ENCODE data around the gene PCNX2.

Gene PCNX2

DNA sequence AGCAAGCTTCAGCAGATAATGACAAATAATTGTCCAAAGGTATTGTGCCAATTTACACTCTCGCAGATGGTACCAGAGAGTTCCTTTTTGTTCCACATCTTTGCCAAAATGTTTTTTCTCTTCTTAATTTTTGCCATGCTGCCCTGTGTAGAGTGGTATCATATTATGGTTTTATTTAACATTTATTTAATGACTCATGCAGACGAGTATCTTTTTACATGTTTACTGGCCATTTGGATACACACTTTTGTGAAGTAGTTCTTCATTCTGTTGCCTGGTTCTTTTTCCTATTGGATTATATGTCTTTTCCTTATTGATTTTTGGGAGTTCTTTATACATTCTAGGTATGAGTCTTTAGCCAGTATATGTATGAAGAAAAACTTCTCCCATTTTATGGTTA is 151.1 kb downstream of the PCNX2 start:
- no peaks in the 10 kb centered on the region for H3K9me3 ChIP-seq
- no peaks in the 10 kb centered on the region for H3K27me3 ChIP-seq
- intact Hi-C loops (cut with DNase I; ENCODE audit: low total_unique reads), result no loop called here
- no peak overlapping the region for H3K27ac ChIP-seq
- no peak for DNase-seq
- no peaks in the 10 kb centered on the region for H3K4me1 ChIP-seq
- TF ChIP-seq, protein P1, sequence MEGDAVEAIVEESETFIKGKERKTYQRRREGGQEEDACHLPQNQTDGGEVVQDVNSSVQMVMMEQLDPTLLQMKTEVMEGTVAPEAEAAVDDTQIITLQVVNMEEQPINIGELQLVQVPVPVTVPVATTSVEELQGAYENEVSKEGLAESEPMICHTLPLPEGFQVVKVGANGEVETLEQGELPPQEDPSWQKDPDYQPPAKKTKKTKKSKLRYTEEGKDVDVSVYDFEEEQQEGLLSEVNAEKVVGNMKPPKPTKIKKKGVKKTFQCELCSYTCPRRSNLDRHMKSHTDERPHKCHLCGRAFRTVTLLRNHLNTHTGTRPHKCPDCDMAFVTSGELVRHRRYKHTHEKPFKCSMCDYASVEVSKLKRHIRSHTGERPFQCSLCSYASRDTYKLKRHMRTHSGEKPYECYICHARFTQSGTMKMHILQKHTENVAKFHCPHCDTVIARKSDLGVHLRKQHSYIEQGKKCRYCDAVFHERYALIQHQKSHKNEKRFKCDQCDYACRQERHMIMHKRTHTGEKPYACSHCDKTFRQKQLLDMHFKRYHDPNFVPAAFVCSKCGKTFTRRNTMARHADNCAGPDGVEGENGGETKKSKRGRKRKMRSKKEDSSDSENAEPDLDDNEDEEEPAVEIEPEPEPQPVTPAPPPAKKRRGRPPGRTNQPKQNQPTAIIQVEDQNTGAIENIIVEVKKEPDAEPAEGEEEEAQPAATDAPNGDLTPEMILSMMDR (IDR thresholded peaks at IDR 0.05), result no peak
- peaks cover 0 to under 1% (median 0%) of the 10 kb centered on the region in 3 donors for H3K36me3 ChIP-seq
- H3K4me3 ChIP-seq, result no peak overlapping the region

DNA sequence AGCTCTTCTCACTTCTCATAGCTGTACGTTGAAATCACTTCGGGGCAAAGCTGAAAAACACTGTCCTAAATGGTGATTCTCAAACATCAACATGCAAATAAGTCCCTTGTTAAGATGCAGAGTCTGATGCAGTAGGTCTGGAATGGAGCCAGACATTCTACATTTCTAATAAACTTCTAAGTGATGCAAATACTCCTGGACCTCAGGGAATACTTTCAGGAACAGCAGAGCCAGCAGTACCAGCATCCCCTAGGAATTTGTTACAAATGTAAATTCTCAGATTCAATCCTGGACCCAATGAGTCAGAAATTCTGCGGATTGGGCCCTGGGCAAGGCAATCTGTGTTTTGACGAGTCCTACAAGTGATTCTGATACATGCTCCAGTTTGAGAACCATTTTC is 152.3 kb downstream of the PCNX2 start:
- H3K4me1 ChIP-seq, result no peaks in the 10 kb centered on the region
- H3K27me3 ChIP-seq, result no peaks in the 10 kb centered on the region
- peaks cover 0 to 7% (median 0%) of the 10 kb centered on the region in 3 donors for H3K36me3 ChIP-seq
- no peak for DNase-seq
- H3K27ac ChIP-seq, result no peak overlapping the region
- intact Hi-C loops (cut with DNase I; ENCODE audit: low total_unique reads), result no loop called here
- H3K9me3 ChIP-seq, result no peaks in the 10 kb centered on the region
- TF ChIP-seq, protein P1 (IDR thresholded peaks at IDR 0.05), result no peak
- H3K4me3 ChIP-seq, result no peak overlapping the region

DNA sequence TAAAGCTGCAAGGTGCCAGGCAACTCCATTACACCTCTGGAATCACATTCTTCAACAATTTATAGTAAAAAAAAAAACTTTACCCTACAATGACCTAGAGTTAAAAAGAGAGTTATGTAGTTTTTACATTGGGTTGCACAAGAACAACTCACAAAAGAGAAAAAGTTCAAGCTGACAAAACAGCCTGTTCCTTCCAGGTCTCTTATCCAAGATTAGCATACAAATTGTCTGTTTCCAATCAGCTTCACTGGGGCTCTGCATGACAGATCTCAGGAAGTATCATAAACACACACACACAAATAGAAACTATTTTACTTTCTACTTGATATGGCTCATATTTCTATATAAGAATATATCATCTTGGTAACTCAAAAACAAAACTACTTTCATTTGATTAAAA is 154.6 kb downstream of the PCNX2 start:
- H3K9me3 ChIP-seq, result no peaks in the 10 kb centered on the region
- no peak overlapping the region for H3K27ac ChIP-seq
- intact Hi-C loops (cut with DNase I; ENCODE audit: low total_unique reads), result no loop called here
- peaks cover 0 to 7% (median 0%) of the 10 kb centered on the region in 3 donors for H3K36me3 ChIP-seq
- no peak overlapping the region for H3K4me3 ChIP-seq
- TF ChIP-seq, protein P1 (IDR thresholded peaks at IDR 0.05), result no peak
- H3K27me3 ChIP-seq, result no peaks in the 10 kb centered on the region
- H3K4me1 ChIP-seq, result no peaks in the 10 kb centered on the region
- DNase-seq, result no peak

DNA sequence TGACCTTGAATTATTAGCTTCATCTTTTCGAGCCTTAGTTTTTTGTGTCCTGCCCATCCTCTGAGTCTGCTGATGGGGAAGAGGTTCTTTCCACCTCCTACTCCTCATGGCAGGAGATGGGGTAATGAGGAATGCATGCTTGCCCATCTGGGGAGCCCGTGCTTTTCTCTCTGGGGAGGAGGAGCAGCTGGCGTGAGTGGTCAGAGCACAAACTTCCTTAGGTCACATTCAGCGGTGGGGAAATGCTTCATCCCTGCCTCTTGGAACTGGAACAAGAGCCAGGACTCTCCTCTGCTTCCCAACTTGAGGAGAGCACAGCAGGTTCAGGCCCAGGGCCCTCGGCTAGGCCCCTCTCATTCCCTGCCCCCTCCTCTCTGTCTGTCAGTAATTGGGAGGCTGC is 155.0 kb downstream of the PCNX2 start:
- Histone ChIP-seq H3K4me1 (no peaks in the 10 kb centered on the region), H3K4me3 (no peak overlapping the region), H3K27ac (no peak overlapping the region), H3K9me3 (no peaks in the 10 kb centered on the region), H3K36me3 (peaks cover 0 to 7% (median 0%) of the 10 kb centered on the region in 3 donors), H3K27me3 (no peaks in the 10 kb centered on the region)
- TF ChIP-seq, protein P1 (IDR thresholded peaks at IDR 0.05), result no peak
- DNase-seq, result no peak
- intact Hi-C loops (cut with DNase I; ENCODE audit: low total_unique reads), result no loop called here

DNA sequence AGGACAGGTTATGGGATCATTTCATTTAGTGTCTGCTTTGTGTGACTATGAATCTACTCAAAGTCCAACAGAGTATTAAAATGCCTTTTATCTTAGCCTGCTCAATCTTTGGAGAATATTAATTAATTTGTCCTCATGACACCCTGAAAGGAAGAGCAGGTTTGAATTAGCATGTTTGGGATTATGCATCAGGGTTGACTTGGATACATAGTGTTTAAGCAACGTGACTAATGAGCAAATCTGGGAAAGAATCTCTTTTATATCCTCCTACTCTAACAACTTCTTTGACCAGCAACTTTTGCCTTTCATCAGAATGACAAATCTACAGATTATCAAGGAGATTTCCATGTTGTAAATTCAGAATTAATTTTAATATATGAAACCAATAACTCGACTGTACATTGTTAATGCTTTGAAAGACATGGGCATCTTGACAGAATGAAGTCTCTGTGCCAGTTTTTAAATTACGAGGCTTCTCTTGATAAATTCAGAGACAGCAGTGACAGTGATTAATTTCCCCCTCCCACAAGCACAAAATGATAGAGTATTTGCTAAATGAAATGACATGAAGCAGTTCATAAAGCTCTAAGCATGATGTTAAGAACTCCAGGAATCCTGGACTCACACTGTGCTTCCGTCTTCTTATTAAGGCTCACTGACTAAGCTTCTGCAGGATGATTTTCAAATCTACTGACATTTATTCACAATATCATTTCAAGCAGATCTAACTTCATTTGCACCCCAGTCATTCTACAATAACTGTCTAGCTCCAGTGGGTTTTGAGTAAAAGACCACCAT is 156.5 kb downstream of the PCNX2 start:
- peaks cover 0 to 17% (median 0%) of the 10 kb centered on the region in 3 donors for H3K36me3 ChIP-seq
- H3K9me3 ChIP-seq, result no peaks in the 10 kb centered on the region
- no peak overlapping the region for H3K27ac ChIP-seq
- intact Hi-C loops (cut with DNase I; ENCODE audit: low total_unique reads), result no loop called here
- TF ChIP-seq, protein P1 (IDR thresholded peaks at IDR 0.05), result no peak
- H3K27me3 ChIP-seq, result no peaks in the 10 kb centered on the region
- no peak for DNase-seq
- no peak overlapping the region for H3K4me3 ChIP-seq
- H3K4me1 ChIP-seq, result no peaks in the 10 kb centered on the region

Measured in tibial artery (tissue), 4 donors.